HCT116 (cell line): ENCODE measurements around the gene RNH1.

ENCODE experiments used
- CBX3 ChIP-seq: IDR thresholded peaks from 2 replicates; pipeline ENCODE4 v1.6.1; 2012; ENCODE audit warnings: low read depth
- CTCF ChIP-seq, 3 experiments: fragments of 200-600 bp in 1 of 3; sonication (generic) in 1 of 3; IDR thresholded peaks in 2 of 3; conservative IDR thresholded peaks in 1 of 3; 2 replicates each; pipeline ENCODE4 v1.5.1; 2012 to 2017; ENCODE audit warnings: low read depth in 2 of 3, low read length in 2 of 3, antibody characterized with exemption in 1 of 3, borderline replicate concordance in 1 of 3, control low read depth in 1 of 3, mild to moderate bottlenecking in 1 of 3, mixed read lengths in 1 of 3, mixed run types in 1 of 3, moderate library complexity in 1 of 3; ENCODE audit not compliant: insufficient read depth in 1 of 3
- EGR1 ChIP-seq: IDR thresholded peaks from 2 replicates; pipeline ENCODE4 v1.6.1; 2012; ENCODE audit warnings: low read depth
- MAX ChIP-seq: IDR thresholded peaks from 2 replicates; pipeline ENCODE4 v1.6.1; 2012
- POLR2A ChIP-seq: IDR thresholded peaks from 2 replicates; pipeline ENCODE4 v1.7.0; 2011; ENCODE audit warnings: borderline replicate concordance; ENCODE audit not compliant: insufficient read depth, insufficient read length; ENCODE audit errors: extremely low read depth
- POLR2AphosphoS5 ChIP-seq: IDR thresholded peaks from 2 replicates; pipeline ENCODE4 v1.6.1; 2011; ENCODE audit warnings: mild to moderate bottlenecking, low read depth, low read length, moderate library complexity
- REST ChIP-seq: IDR thresholded peaks from 2 replicates; pipeline ENCODE4 v1.6.1; 2012; ENCODE audit warnings: low read depth
- TCF7L2 ChIP-seq: IDR thresholded peaks from 2 replicates; pipeline ENCODE4 v1.7.0; 2011; ENCODE audit warnings: borderline replicate concordance, inconsistent platforms; ENCODE audit not compliant: insufficient read depth, insufficient read length; ENCODE audit errors: extremely low read depth
- ZBTB33 ChIP-seq: IDR thresholded peaks from 2 replicates; pipeline ENCODE4 v1.6.1; 2011; ENCODE audit warnings: mild to moderate bottlenecking, low read length, moderate library complexity; ENCODE audit not compliant: insufficient replicate concordance; ENCODE audit errors: extremely low read depth
- ZNF274 ChIP-seq: fragments of 200-500 bp; sonication (Bioruptor generic); IDR thresholded peaks from 2 replicates; pipeline ENCODE4 v1.6.1; 2014; ENCODE audit warnings: mild to moderate bottlenecking, low read depth, low read length, inconsistent platforms

- TF ChIP-seq CTCF (IDR thresholded peaks at IDR 0.05 in 2 of 3, conservative IDR thresholded peaks at IDR 0.05 in 1 of 3; ENCODE audit: borderline replicate concordance in 1 of 3, insufficient read depth in 1 of 3, low read depth in 2 of 3, low read length in 2 of 3) (no peak), ZNF274 (no peak), ZBTB33 (no peak), EGR1 (no peak), POLR2AphosphoS5 (no peak), REST (no peak), CBX3 (no peak), MAX (no peak), POLR2A (no peak), TCF7L2 (no peak)
Measured at GRCh38 chr11:545171-545570, 38.1 kb upstream of the RNH1 start.
